ENCODE results near the gene RNF166. TPM values are rescaled to one million over a fixed set of nuclear protein-coding genes. Genes with fewer than 3 reads are reported as not detected.

The RNF166 gene
- polyA plus RNA-seq, 1 donor from 2014 or later = 34.4 TPM

DNA sequence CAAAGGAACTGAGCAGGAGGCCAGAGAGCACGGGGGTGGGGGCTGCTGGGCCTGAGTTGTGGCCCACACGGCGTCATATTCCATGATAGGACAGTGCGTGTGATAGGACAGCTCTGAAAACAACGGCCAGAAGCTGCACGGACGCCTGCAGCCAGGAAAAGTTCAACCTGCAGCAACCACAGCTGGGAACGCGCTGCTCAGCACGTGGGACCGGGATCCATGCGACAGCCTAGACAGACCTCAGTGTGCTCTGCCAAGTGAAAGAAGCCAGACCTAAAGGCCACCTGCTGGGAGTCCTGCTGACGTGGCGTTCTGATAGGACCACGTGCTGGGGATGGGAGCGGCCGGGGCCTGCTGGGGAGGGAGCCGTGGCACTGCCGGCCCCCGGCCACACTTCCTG, 21.7 kb upstream of the RNF166 start:
- no peak overlapping the region for H3K9ac ChIP-seq (ENCODE audit: low read length)
- H3K4me3 ChIP-seq (ENCODE audit: low read length) = no peak overlapping the region
- no peaks in the 10 kb centered on the region for H3F3A ChIP-seq (ENCODE audit: insufficient read depth, low read length, poor library complexity, severe bottlenecking)
- H3K4me2 ChIP-seq (ENCODE audit: low read length) = no peak overlapping the region
- no peaks in the 10 kb centered on the region for H4K20me1 ChIP-seq (ENCODE audit: insufficient read depth)
- no peak for TF ChIP-seq SMC3 (conservative IDR thresholded peaks at IDR 0.05; ENCODE audit: poor library complexity)
- H2AFZ ChIP-seq (ENCODE audit: low read depth, low read length) = no peak overlapping the region
- no peak overlapping the region for H3K27ac ChIP-seq (ENCODE audit: low read length)
- no peaks in the 10 kb centered on the region for H3K79me2 ChIP-seq (replicated peaks; ENCODE audit: insufficient read depth, low read length)
- no peaks in the 10 kb centered on the region for H3K9me3 ChIP-seq (ENCODE audit: low read length)
- H3K36me3 ChIP-seq (ENCODE audit: insufficient read depth, low read length) = no peaks in the 10 kb centered on the region
- H3K27me3 ChIP-seq (ENCODE audit: insufficient read depth, low read depth, low read length) = no peaks in the 10 kb centered on the region
- H3K9me2 ChIP-seq (ENCODE audit: insufficient read depth, low read length) = no peaks in the 10 kb centered on the region

DNA sequence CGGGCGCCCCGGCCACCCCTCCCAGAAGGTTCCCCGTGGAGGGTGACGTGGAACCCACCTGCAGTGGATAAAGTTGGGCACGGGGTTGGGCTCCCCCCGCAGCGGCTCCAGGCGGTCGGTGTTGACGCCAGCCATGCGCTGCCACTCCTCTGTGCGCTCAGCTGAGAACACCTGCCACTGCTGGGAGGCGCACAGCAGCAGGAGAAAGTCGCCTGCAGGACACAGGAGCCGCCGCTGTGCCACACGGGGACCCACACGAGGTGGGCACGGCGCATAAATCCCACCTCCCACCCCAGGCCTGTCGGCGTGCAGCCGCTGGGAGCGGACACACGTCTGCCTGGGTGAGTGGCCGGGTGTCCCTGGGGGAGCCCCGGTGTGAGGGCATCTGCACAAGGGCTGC, 20.8 kb upstream of the RNF166 start:
- Histone ChIP-seq H3K79me2 (replicated peaks; ENCODE audit: insufficient read depth, low read length) (no peaks in the 10 kb centered on the region), H3K4me3 (ENCODE audit: low read length) (no peak overlapping the region), H3K36me3 (ENCODE audit: insufficient read depth, low read length) (no peaks in the 10 kb centered on the region), H4K20me1 (ENCODE audit: insufficient read depth) (no peaks in the 10 kb centered on the region), H3F3A (ENCODE audit: insufficient read depth, low read length, poor library complexity, severe bottlenecking) (no peaks in the 10 kb centered on the region), H3K9me2 (ENCODE audit: insufficient read depth, low read length) (no peaks in the 10 kb centered on the region), H3K4me2 (ENCODE audit: low read length) (no peak overlapping the region), H2AFZ (ENCODE audit: low read depth, low read length) (no peak overlapping the region), H3K27ac (ENCODE audit: low read length) (no peak overlapping the region), H3K9me3 (ENCODE audit: low read length) (no peaks in the 10 kb centered on the region), H3K9ac (ENCODE audit: low read length) (no peak overlapping the region), H3K27me3 (ENCODE audit: insufficient read depth, low read depth, low read length) (no peaks in the 10 kb centered on the region)
- TF ChIP-seq, protein P1, sequence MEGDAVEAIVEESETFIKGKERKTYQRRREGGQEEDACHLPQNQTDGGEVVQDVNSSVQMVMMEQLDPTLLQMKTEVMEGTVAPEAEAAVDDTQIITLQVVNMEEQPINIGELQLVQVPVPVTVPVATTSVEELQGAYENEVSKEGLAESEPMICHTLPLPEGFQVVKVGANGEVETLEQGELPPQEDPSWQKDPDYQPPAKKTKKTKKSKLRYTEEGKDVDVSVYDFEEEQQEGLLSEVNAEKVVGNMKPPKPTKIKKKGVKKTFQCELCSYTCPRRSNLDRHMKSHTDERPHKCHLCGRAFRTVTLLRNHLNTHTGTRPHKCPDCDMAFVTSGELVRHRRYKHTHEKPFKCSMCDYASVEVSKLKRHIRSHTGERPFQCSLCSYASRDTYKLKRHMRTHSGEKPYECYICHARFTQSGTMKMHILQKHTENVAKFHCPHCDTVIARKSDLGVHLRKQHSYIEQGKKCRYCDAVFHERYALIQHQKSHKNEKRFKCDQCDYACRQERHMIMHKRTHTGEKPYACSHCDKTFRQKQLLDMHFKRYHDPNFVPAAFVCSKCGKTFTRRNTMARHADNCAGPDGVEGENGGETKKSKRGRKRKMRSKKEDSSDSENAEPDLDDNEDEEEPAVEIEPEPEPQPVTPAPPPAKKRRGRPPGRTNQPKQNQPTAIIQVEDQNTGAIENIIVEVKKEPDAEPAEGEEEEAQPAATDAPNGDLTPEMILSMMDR (IDR thresholded peaks at IDR 0.05; ENCODE audit: poor library complexity, severe bottlenecking) = no peak
- TF ChIP-seq EP300 (conservative IDR thresholded peaks at IDR 0.05; ENCODE audit: poor library complexity, severe bottlenecking) (no peak), TAF1 (IDR thresholded peaks at IDR 0.05; ENCODE audit: low read depth) (no peak), MXI1 (conservative IDR thresholded peaks at IDR 0.05; ENCODE audit: poor library complexity, severe bottlenecking) (no peak), POLR2AphosphoS5 (IDR thresholded peaks at IDR 0.05) (no peak), SMC3 (conservative IDR thresholded peaks at IDR 0.05; ENCODE audit: poor library complexity) (no peak), RAD21 (conservative IDR thresholded peaks at IDR 0.05) (no peak)
- TF ChIP-seq, protein P2, sequence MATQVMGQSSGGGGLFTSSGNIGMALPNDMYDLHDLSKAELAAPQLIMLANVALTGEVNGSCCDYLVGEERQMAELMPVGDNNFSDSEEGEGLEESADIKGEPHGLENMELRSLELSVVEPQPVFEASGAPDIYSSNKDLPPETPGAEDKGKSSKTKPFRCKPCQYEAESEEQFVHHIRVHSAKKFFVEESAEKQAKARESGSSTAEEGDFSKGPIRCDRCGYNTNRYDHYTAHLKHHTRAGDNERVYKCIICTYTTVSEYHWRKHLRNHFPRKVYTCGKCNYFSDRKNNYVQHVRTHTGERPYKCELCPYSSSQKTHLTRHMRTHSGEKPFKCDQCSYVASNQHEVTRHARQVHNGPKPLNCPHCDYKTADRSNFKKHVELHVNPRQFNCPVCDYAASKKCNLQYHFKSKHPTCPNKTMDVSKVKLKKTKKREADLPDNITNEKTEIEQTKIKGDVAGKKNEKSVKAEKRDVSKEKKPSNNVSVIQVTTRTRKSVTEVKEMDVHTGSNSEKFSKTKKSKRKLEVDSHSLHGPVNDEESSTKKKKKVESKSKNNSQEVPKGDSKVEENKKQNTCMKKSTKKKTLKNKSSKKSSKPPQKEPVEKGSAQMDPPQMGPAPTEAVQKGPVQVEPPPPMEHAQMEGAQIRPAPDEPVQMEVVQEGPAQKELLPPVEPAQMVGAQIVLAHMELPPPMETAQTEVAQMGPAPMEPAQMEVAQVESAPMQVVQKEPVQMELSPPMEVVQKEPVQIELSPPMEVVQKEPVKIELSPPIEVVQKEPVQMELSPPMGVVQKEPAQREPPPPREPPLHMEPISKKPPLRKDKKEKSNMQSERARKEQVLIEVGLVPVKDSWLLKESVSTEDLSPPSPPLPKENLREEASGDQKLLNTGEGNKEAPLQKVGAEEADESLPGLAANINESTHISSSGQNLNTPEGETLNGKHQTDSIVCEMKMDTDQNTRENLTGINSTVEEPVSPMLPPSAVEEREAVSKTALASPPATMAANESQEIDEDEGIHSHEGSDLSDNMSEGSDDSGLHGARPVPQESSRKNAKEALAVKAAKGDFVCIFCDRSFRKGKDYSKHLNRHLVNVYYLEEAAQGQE (IDR thresholded peaks at IDR 0.05; ENCODE audit: borderline replicate concordance) = no peak

DNA sequence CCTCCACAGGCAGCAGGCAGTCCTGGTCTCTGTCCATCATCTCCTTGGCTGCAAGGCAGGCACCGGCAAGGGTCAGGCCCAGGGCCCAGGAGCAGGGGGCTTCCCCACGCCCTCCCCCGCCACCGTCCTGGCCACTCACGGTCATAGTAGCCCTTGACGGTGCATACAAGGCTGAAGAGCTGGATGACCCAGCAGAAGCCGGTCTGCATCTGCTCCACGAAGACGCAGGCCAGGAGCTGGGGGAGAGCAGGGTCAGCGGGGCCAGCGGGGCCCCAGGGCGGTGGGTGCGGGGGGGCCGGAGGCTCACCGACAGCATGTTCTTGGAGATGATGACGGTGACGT, 20.2 kb upstream of the RNF166 start:
- H3K4me2 ChIP-seq (ENCODE audit: low read length) = no peak overlapping the region
- H3K27ac ChIP-seq (ENCODE audit: low read length) = no peak overlapping the region
- TF ChIP-seq TAF1 (IDR thresholded peaks at IDR 0.05; ENCODE audit: low read depth) = no peak
- TF ChIP-seq EZH2 (IDR thresholded peaks at IDR 0.05; ENCODE audit: borderline replicate concordance, insufficient read depth, low read length, poor library complexity, severe bottlenecking) = no peak
- TF ChIP-seq, protein P1 (IDR thresholded peaks at IDR 0.05; ENCODE audit: poor library complexity, severe bottlenecking) = no peak
- no peak for TF ChIP-seq EP300 (conservative IDR thresholded peaks at IDR 0.05; ENCODE audit: poor library complexity, severe bottlenecking)
- TF ChIP-seq, protein P2 (IDR thresholded peaks at IDR 0.05; ENCODE audit: borderline replicate concordance) = no peak
- no peak for TF ChIP-seq MXI1 (conservative IDR thresholded peaks at IDR 0.05; ENCODE audit: poor library complexity, severe bottlenecking)
- TF ChIP-seq POLR2AphosphoS5 (IDR thresholded peaks at IDR 0.05) = no peak
- no peak for TF ChIP-seq SMC3 (conservative IDR thresholded peaks at IDR 0.05; ENCODE audit: poor library complexity)
- no peak for TF ChIP-seq RAD21 (conservative IDR thresholded peaks at IDR 0.05)
- no peaks in the 10 kb centered on the region for H3K36me3 ChIP-seq (ENCODE audit: insufficient read depth, low read length)
- no peaks in the 10 kb centered on the region for H3K9me3 ChIP-seq (ENCODE audit: low read length)
- no peaks in the 10 kb centered on the region for H3K27me3 ChIP-seq (ENCODE audit: insufficient read depth, low read depth, low read length)
- H3K9me2 ChIP-seq (ENCODE audit: insufficient read depth, low read length) = no peaks in the 10 kb centered on the region
- no peaks in the 10 kb centered on the region for H3F3A ChIP-seq (ENCODE audit: insufficient read depth, low read length, poor library complexity, severe bottlenecking)
- H3K9ac ChIP-seq (ENCODE audit: low read length) = no peak overlapping the region
- no peaks in the 10 kb centered on the region for H4K20me1 ChIP-seq (ENCODE audit: insufficient read depth)
- H2AFZ ChIP-seq (ENCODE audit: low read depth, low read length) = no peak overlapping the region
- H3K79me2 ChIP-seq (replicated peaks; ENCODE audit: insufficient read depth, low read length) = no peaks in the 10 kb centered on the region
- no peak overlapping the region for H3K4me3 ChIP-seq (ENCODE audit: low read length)

Measured in neural cell (in vitro differentiated cells).